ENCODE measurements around the gene TARS3.

DNA sequence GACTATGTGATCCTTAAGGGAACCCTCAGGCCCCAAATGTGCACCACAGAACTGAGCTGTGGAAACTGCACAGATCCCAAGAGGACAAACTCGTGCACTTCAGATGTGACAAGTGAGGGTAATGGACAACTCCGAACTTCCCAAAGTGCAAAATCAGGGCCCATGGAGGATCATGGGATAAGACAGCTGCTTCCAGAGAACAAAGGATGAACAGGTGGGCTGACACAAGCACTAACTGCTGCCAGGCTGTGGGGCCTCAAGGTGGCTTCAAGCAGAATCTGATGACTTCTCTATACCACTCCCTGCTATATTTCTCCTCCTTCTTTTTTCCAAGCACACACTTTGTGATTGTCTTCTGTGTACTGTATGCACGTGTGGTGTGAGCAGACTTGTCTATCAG is 5.4 kb downstream of the TARS3 start:
- TF ChIP-seq, protein P1, sequence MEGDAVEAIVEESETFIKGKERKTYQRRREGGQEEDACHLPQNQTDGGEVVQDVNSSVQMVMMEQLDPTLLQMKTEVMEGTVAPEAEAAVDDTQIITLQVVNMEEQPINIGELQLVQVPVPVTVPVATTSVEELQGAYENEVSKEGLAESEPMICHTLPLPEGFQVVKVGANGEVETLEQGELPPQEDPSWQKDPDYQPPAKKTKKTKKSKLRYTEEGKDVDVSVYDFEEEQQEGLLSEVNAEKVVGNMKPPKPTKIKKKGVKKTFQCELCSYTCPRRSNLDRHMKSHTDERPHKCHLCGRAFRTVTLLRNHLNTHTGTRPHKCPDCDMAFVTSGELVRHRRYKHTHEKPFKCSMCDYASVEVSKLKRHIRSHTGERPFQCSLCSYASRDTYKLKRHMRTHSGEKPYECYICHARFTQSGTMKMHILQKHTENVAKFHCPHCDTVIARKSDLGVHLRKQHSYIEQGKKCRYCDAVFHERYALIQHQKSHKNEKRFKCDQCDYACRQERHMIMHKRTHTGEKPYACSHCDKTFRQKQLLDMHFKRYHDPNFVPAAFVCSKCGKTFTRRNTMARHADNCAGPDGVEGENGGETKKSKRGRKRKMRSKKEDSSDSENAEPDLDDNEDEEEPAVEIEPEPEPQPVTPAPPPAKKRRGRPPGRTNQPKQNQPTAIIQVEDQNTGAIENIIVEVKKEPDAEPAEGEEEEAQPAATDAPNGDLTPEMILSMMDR (IDR thresholded peaks at IDR 0.05), result no peak
- TF ChIP-seq POLR2A (IDR thresholded peaks at IDR 0.05), result no peak

All from right lobe of liver (tissue), 4 donors.